Dedifferentiated amniotic fluid mesenchymal stem cell (primary cell): ENCODE measurements around the gene RCAN1.
A peak's percentile ranks its signal among the peaks of the same experiment; 100 is the strongest.
"Not testable (repeated sequence)": the region's sequence is repeated elsewhere in the genome, so short reads cannot be mapped to it uniquely, and the experiment has no call there.

Experiments used
- DNase-seq: peaks from one replicate; pipeline ENCODE4 v3.0.0-alpha.2; 2016; ENCODE audit errors: extremely low spot score

Gene RCAN1

GRCh38 chr21:34514576-34515115 lies 100.3 kb downstream of the RCAN1 start:
- no peak for DNase-seq

GRCh38 chr21:34513129-34513675 lies 101.7 kb downstream of the RCAN1 start:
- no peak for DNase-seq

- DNase-seq, result no peak
Measured at GRCh38 chr21:34511787-34512455, 103.0 kb downstream of the RCAN1 start, which contains the start of gene KCNE1. KCNE1 (minus strand) TSS chr21:34512210; CDS start chr21:34449634, 62,576 bp downstream.

- DNase-seq, result no peak
Measured at GRCh38 chr21:34511181-34511580, 103.7 kb downstream of the RCAN1 start.

- DNase-seq, result peak; percentile 33
Measured at GRCh38 chr21:34510148-34511142, 104.5 kb downstream of the RCAN1 start.

GRCh38 chr21:34509151-34509550 lies 105.8 kb downstream of the RCAN1 start:
- no peak for DNase-seq

GRCh38 chr21:34504595-34504994 lies 110.3 kb downstream of the RCAN1 start:
- DNase-seq, result no peak

GRCh38 chr21:34502480-34503106 lies 112.3 kb downstream of the RCAN1 start:
- no peak for DNase-seq

GRCh38 chr21:34501716-34502115 lies 113.2 kb downstream of the RCAN1 start:
- DNase-seq, result no peak

GRCh38 chr21:34500191-34500590 lies 114.7 kb downstream of the RCAN1 start:
- DNase-seq, result no peak

GRCh38 chr21:34499116-34499515 lies 115.8 kb downstream of the RCAN1 start:
- no peak for DNase-seq

GRCh38 chr21:34498623-34499022 lies 116.3 kb downstream of the RCAN1 start:
- DNase-seq, result no peak

- not testable (repeated sequence) for DNase-seq
Measured at GRCh38 chr21:34483854-34484253, 131.1 kb downstream of the RCAN1 start.

GRCh38 chr21:34483435-34483834 lies 131.5 kb downstream of the RCAN1 start:
- DNase-seq, result not testable (repeated sequence)

- not testable (repeated sequence) for DNase-seq
Measured at GRCh38 chr21:34467333-34467732, 147.6 kb downstream of the RCAN1 start.
